GM12865 (cell line): ENCODE results near the gene C16orf86.

Source experiments
- DNase-seq: peaks from one replicate; pipeline ENCODE4 v3.0.0; 2010; ENCODE audit warnings: low read depth
- H3K4me3 ChIP-seq: 2 replicates; pipeline ENCODE4 v1.5.1; 2011; ENCODE audit warnings: mild to moderate bottlenecking, low read depth, low read length, control low read depth
- CTCF ChIP-seq: IDR thresholded peaks from 2 replicates; pipeline ENCODE4 v1.5.1; 2011; ENCODE audit warnings: low read length, control low read depth, low read depth, inconsistent platforms; ENCODE audit not compliant: insufficient read depth; ENCODE audit errors: missing control alignments

Gene C16orf86

GRCh38 chr16:67661886-67662652 is 4.5 kb upstream of the C16orf86 start:
- TF ChIP-seq CTCF, result no peak
- no peak overlapping the region for H3K4me3 ChIP-seq
- DNase-seq, result no peak

GRCh38 chr16:67662653-67663010 is 4.0 kb upstream of the C16orf86 start:
- DNase-seq, result no peak

GRCh38 chr16:67663151-67663876 is 3.3 kb upstream of the C16orf86 start:
- TF ChIP-seq CTCF, result peak; percentile 24
- H3K4me3 ChIP-seq, result no peak overlapping the region
- DNase-seq, result no peak

More at GRCh38 chr16:67662653-67663010, 4.0 kb upstream of the C16orf86 start:
- TF ChIP-seq CTCF, result no peak
- no peak overlapping the region for H3K4me3 ChIP-seq

GRCh38 chr16:67663877-67664222 is 2.8 kb upstream of the C16orf86 start:
- DNase-seq, result no peak
- H3K4me3 ChIP-seq, result no peak overlapping the region

DNA sequence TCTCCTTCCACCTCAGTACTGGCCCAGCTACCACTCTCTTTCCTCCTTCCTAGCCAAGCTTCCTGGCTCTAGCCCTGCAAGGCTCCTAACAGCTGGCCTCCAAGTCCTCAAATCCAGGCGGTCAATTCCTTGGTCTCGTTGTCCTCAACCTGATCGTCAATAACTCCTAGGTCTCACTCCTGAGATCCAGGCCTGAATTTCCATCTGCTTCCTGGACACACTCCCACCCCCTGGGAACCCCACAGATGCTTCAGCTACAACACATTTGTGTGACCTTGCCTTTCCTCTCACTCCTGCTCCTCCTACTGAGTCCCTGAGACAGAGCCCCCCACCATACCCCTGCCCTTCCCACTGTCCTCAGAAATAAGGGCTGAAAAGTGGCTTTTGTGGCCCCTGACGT is 2.4 kb upstream of the C16orf86 start:
- no peak for DNase-seq
- TF ChIP-seq CTCF, result no peak
- no peak overlapping the region for H3K4me3 ChIP-seq

More at GRCh38 chr16:67663877-67664222, 2.8 kb upstream of the C16orf86 start:
- TF ChIP-seq CTCF, result no peak

DNA sequence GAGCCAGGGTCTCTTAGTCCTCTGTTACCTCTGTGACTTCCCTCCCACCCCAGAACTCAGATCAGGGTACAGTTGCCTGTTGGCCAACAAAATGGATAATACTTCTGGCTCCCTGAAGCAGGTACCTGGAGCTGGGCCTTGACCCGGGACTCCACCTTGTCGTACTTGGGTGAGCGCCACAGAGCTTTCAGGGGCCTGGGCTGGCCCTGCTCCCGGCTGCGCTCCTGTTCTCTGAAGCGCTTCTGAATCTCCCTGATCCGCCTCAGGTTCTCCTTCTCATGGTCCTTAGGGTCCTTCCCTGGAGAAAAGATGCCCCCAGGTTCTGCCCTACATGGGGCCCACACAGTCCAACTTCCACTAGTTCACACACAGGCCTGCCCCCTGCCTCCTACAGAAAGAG is 1.7 kb upstream of the C16orf86 start:
- H3K4me3 ChIP-seq, result no peak overlapping the region
- DNase-seq, result no peak
- no peak for TF ChIP-seq CTCF
